Endothelial cell of umbilical vein (primary cell): ENCODE results near the gene PCBP4. TPM values are rescaled to one million over a fixed set of nuclear protein-coding genes. Genes with fewer than 3 reads are reported as not detected.

Experiments
- BruUV-seq: library from RNA; stranded (reverse); fragments of 400-500 nt; replicated peaks from 2 replicates; lab custom pipeline; 2021; lab: Mats Ljungman, UMichigan
- CTCF ChIA-PET: fragments of 300-600, 350-600 bp; sonication (Branson Sonifier 250); formaldehyde crosslinking; loops from one replicate; lab custom pipeline; 2021; ENCODE audit warnings: antibody characterized with exemption, inconsistent platforms; lab: Charles Lee
- POLR2A ChIA-PET: fragments of 300-600, 350-600 bp; sonication (Branson Sonifier 250); formaldehyde crosslinking; loops from one replicate; lab custom pipeline; 2021; ENCODE audit warnings: antibody characterized with exemption, inconsistent platforms; lab: Charles Lee
- DNase-seq: peaks from one replicate; pipeline ENCODE4 v3.0.0-alpha.2; 2011; ENCODE audit warnings: low read depth, low spot score
- FAIRE-seq: peaks from 2 replicates; lab custom pipeline; 2011; peaks lifted over from hg19 to GRCh38; lab: Jason Lieb, UNC
- H2AFZ ChIP-seq: 2 replicates; pipeline ENCODE4 v1.6.0; 2012; ENCODE audit warnings: low read depth, low read length, control low read depth, inconsistent platforms
- H3K27ac ChIP-seq: 2 replicates; pipeline ENCODE4 v1.5.1; 2011; ENCODE audit warnings: low read depth, mild to moderate bottlenecking, control low read depth, low read length, moderate library complexity; ENCODE audit not compliant: insufficient read depth
- H3K27me3 ChIP-seq, 2 experiments: 2 replicates each; pipeline versions ENCODE4 v1.6.0 to v1.6.1; 2011; ENCODE audit warnings: low read length in 2 of 2, mixed read lengths in 1 of 2; ENCODE audit not compliant: control insufficient read depth in 2 of 2, insufficient read depth in 2 of 2
- H3K36me3 ChIP-seq, 2 experiments: 2 replicates in 1 of 2; 3 replicates in 1 of 2; pipeline ENCODE4 v1.5.1; 2011; ENCODE audit warnings: low read length in 2 of 2, mild to moderate bottlenecking in 1 of 2, moderate library complexity in 1 of 2; ENCODE audit not compliant: control insufficient read depth in 2 of 2, insufficient read depth in 2 of 2; ENCODE audit errors: extremely low read depth in 1 of 2
- H3K4me1 ChIP-seq: 3 replicates; pipeline ENCODE4 v1.5.1; 2011; ENCODE audit warnings: mild to moderate bottlenecking, low read length; ENCODE audit not compliant: control insufficient read depth, insufficient read depth; ENCODE audit errors: extremely low read depth
- H3K4me2 ChIP-seq: 2 replicates; pipeline ENCODE4 v1.6.1; 2011; ENCODE audit warnings: low read length, control low read depth, mixed read lengths; ENCODE audit not compliant: insufficient read depth
- H3K4me3 ChIP-seq, 3 experiments: fragments of 200-600 bp in 1 of 3; sonication (generic), shearing (Covaris generic) in 1 of 3; replicated peaks in 1 of 3; 2 replicates each; pipeline ENCODE4 v1.5.1; 2011 to 2016; ENCODE audit warnings: control low read depth in 3 of 3, low read length in 3 of 3, mild to moderate bottlenecking in 2 of 3, inconsistent platforms in 1 of 3, low read depth in 1 of 3, moderate library complexity in 1 of 3; ENCODE audit not compliant: insufficient read depth in 1 of 3
- H3K79me2 ChIP-seq: 2 replicates; pipeline ENCODE4 v1.6.0; 2012; ENCODE audit warnings: low read length, inconsistent platforms; ENCODE audit not compliant: control insufficient read depth, insufficient read depth
- H3K9ac ChIP-seq: replicated peaks from 2 replicates; pipeline ENCODE3; 2011; ENCODE audit warnings: low read length, control low read depth; ENCODE audit not compliant: insufficient read depth; ENCODE audit errors: extremely low read depth
- H3K9me1 ChIP-seq: replicated peaks from 3 replicates; pipeline ENCODE4 v1.6.0; 2011; ENCODE audit warnings: mild to moderate bottlenecking, low read length; ENCODE audit not compliant: control insufficient read depth, insufficient read depth; ENCODE audit errors: extremely low read depth
- H3K9me3 ChIP-seq: replicated peaks from 2 replicates; pipeline ENCODE4 v1.5.1; 2012; ENCODE audit warnings: low read length, inconsistent platforms; ENCODE audit not compliant: control insufficient read depth, insufficient read depth
- H4K20me1 ChIP-seq: replicated peaks from 2 replicates; pipeline ENCODE3; 2011; ENCODE audit warnings: mild to moderate bottlenecking, low read length; ENCODE audit not compliant: control insufficient read depth, insufficient read depth; ENCODE audit errors: extremely low read depth
- CTCF ChIP-seq, 2 donors: IDR thresholded peaks; 1 replicate in 1 of 2; 2 replicates in 1 of 2; pipeline ENCODE4 v1.5.1; 2011; ENCODE audit warnings: low read length in 2 of 2, mild to moderate bottlenecking in 2 of 2, moderate library complexity in 2 of 2, control low read depth in 1 of 2, inconsistent platforms in 1 of 2, low read depth in 1 of 2; ENCODE audit not compliant: insufficient read depth in 1 of 2; ENCODE audit errors: extremely low read depth in 1 of 2
- EZH2 ChIP-seq: IDR thresholded peaks from 2 replicates; pipeline ENCODE4 v1.6.1; 2012; ENCODE audit warnings: borderline replicate concordance, low read depth, mild to moderate bottlenecking, moderate library complexity, low read length, inconsistent platforms; ENCODE audit not compliant: severe bottlenecking
- FOS ChIP-seq: IDR thresholded peaks from 2 replicates; pipeline ENCODE4 v1.6.1; 2011; ENCODE audit warnings: mild to moderate bottlenecking, low read length, moderate library complexity, borderline replicate concordance; ENCODE audit not compliant: insufficient read depth
- GATA2 ChIP-seq: IDR thresholded peaks from 2 replicates; pipeline ENCODE4 v1.7.0; 2011; ENCODE audit warnings: low read depth, mild to moderate bottlenecking, moderate library complexity, mixed read lengths, low read length; ENCODE audit not compliant: insufficient read length, insufficient read depth
- JUN ChIP-seq: IDR thresholded peaks from 2 replicates; pipeline ENCODE4 v1.6.1; 2011; ENCODE audit warnings: borderline replicate concordance, low read depth; ENCODE audit not compliant: insufficient read length, insufficient read depth
- MAX ChIP-seq: IDR thresholded peaks from 2 replicates; pipeline ENCODE4 v1.6.1; 2011; ENCODE audit not compliant: insufficient read depth, insufficient read length
- MYC ChIP-seq: IDR thresholded peaks from one replicate; pipeline ENCODE4 v1.6.1; 2011; ENCODE audit warnings: mild to moderate bottlenecking, low read depth, low read length
- POLR2A ChIP-seq: IDR thresholded peaks from 2 replicates; pipeline ENCODE4 v1.6.1; 2012; ENCODE audit warnings: low read depth, mild to moderate bottlenecking, control low read depth, low read length
- POLR2AphosphoS5 ChIP-seq: IDR thresholded peaks from 2 replicates; pipeline ENCODE4 v1.6.1; 2012; ENCODE audit warnings: low read depth, mild to moderate bottlenecking, control low read depth, low read length, moderate library complexity; ENCODE audit not compliant: insufficient read depth
- dilution Hi-C: fragments of 300-500 bp; cut with MboI; formaldehyde crosslinking; loops from one replicate; pipeline ENCODE4 v1.15.0; 2019; ENCODE audit warnings: low sequenced_read_pairs; ENCODE audit not compliant: extremely low pct_ligation_motif_present
- intact Hi-C: fragments of 100-400 bp; cut with micrococcal nuclease; formaldehyde crosslinking; loops from one replicate; pipeline ENCODE4 v1.10.0; 2022
- polyA plus RNA-seq, 4 experiments: library from polyadenylated mRNA; depleted of rRNA in 3 of 4; stranded (reverse) in 3 of 4; unstranded in 1 of 4; fragments of >200 nt; gene quantifications; 2 replicates each; pipeline versions ENCODE4 v1.2.1 to v1.2.3, GENCODE V29; 2011 to 2012; ENCODE audit warnings: missing spikeins in 1 of 4
- total RNA-seq: library from RNA; stranded (reverse); gene quantifications from 2 replicates; pipeline ENCODE4 v1.2.3, GENCODE V29; 2021

The PCBP4 gene
- total and polyA plus RNA-seq, 2 donors (not counting 3 experiments of a cell fraction or from before 2014, with no cell fraction given) = 46.5 to 63.1 TPM

GRCh38 chr3:51984269-51984647 lies 17.0 kb upstream of the PCBP4 start:
- POLR2A ChIA-PET = interaction anchor here (0.6 to 1.9 kb wide), 2 partner anchors 8 to 11 kb away, joined by 3 to 15 read pairs; partner anchors contain the start of gene RPL29
- H3K4me2 ChIP-seq = no peak overlapping the region
- CTCF ChIA-PET = no interaction called here

More at GRCh38 chr3:51984269-51984647, 17.0 kb upstream of the PCBP4 start:
- Histone ChIP-seq H3K9me1 (no peaks in the 10 kb centered on the region), H3K4me3 (no peak overlapping the region), H3K27ac (no peak overlapping the region), H3K9me3 (no peaks in the 10 kb centered on the region), H2AFZ (no peak overlapping the region), H3K9ac (no peak overlapping the region), H3K36me3 (no peaks in the 10 kb centered on the region), H3K79me2 (no peaks in the 10 kb centered on the region), H3K4me1 (peaks cover 14% of the 10 kb centered on the region), H4K20me1 (no peaks in the 10 kb centered on the region), H3K27me3 (no peaks in the 10 kb centered on the region)
- TF ChIP-seq CTCF (IDR thresholded peaks at IDR 0.05; ENCODE audit: extremely low read depth in 1 of 2, insufficient read depth in 1 of 2, low read depth in 1 of 2, low read length in 2 of 2) (no peak), FOS (no peak), MYC (no peak), POLR2AphosphoS5 (no peak), MAX (no peak), POLR2A (no peak), GATA2 (no peak), JUN (no peak), EZH2 (no peak)
- dilution Hi-C loops (no loop called here), intact Hi-C loops (no loop called here)
- no peak for DNase-seq
- no peak for FAIRE-seq
- BruUV-seq = no TSS peak
